ENCODE data around the gene PNPLA6.
"Not testable (repeated sequence)": the region's sequence is repeated elsewhere in the genome, so short reads cannot be mapped to it uniquely, and the experiment has no call there.

DNA sequence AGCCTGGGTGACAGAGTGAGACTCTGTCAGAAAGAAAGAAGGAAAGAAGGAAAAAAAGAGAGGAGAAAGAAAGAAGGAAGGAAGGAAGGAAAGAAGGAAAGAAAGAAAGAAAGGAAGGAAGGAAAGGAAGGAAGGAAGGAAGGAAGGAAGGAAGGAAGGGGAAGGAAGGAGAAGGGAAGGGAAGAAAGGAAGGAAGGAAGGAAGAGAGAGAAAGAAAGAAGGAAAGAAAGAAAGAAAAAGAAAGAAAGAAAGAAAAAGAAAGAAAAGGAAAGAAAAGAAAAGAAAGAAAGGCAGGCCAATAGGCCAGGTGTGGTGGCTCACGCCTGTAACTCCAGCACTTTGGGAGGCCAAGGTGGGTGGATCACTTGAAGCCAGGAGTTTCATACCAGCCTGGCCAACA, 41.9 kb downstream of the PNPLA6 start:
- TF ChIP-seq, protein P1, sequence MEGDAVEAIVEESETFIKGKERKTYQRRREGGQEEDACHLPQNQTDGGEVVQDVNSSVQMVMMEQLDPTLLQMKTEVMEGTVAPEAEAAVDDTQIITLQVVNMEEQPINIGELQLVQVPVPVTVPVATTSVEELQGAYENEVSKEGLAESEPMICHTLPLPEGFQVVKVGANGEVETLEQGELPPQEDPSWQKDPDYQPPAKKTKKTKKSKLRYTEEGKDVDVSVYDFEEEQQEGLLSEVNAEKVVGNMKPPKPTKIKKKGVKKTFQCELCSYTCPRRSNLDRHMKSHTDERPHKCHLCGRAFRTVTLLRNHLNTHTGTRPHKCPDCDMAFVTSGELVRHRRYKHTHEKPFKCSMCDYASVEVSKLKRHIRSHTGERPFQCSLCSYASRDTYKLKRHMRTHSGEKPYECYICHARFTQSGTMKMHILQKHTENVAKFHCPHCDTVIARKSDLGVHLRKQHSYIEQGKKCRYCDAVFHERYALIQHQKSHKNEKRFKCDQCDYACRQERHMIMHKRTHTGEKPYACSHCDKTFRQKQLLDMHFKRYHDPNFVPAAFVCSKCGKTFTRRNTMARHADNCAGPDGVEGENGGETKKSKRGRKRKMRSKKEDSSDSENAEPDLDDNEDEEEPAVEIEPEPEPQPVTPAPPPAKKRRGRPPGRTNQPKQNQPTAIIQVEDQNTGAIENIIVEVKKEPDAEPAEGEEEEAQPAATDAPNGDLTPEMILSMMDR (IDR thresholded peaks at IDR 0.05), result not testable (repeated sequence)
- not testable (repeated sequence) for TF ChIP-seq POLR2A (IDR thresholded peaks at IDR 0.05)

All from right lobe of liver (tissue), 4 donors.